ENCODE data around the gene PAK6.
A peak's percentile ranks its signal among the peaks of the same experiment; 100 is the strongest.

The PAK6 gene

GRCh38 chr15:40323953-40324937 lies 85.4 kb downstream of the PAK6 start:
- in situ Hi-C loops (cut with MboI; ENCODE audit: low sequenced_read_pairs, unreplicated experiment) = no loop called here
- peak; percentile 59 for DNase-seq (ENCODE audit: low spot score)
- no peak for TF ChIP-seq CTCF (IDR thresholded peaks at IDR 0.05; ENCODE audit: borderline replicate concordance, control extremely low read depth, extremely low read depth, insufficient read depth, missing control alignments)

- TF ChIP-seq CTCF (IDR thresholded peaks at IDR 0.05; ENCODE audit: borderline replicate concordance, control extremely low read depth, extremely low read depth, insufficient read depth, missing control alignments) = no peak
- in situ Hi-C loops (cut with MboI; ENCODE audit: low sequenced_read_pairs, unreplicated experiment) = no loop called here
- DNase-seq (ENCODE audit: low spot score) = no peak
These were observed 86.3 kb downstream of the PAK6 start for GRCh38 chr15:40325188-40325587.

- in situ Hi-C loops (cut with MboI; ENCODE audit: low sequenced_read_pairs, unreplicated experiment) = no loop called here
- DNase-seq (ENCODE audit: low spot score) = no peak
- no peak for TF ChIP-seq CTCF (IDR thresholded peaks at IDR 0.05; ENCODE audit: borderline replicate concordance, control extremely low read depth, extremely low read depth, insufficient read depth, missing control alignments)
These were observed 86.8 kb downstream of the PAK6 start for GRCh38 chr15:40325700-40326099.
